K562 (cell line): ENCODE measurements around the gene LMO2.

ENCODE experiments used
- ATF1 ChIP-seq, 2 experiments: fragments of 450-650 bp in 1 of 2; IDR thresholded peaks; 2 replicates each; pipeline ENCODE4 v1.6.1; 2016; ENCODE audit warnings: missing compliant biosample characterization in 1 of 2, missing genetic modification characterization in 1 of 2
- CTCF ChIP-seq, 3 experiments: IDR thresholded peaks in 2 of 3; conservative IDR thresholded peaks in 1 of 3; 2 replicates each; pipeline ENCODE4 v1.5.1; 2011 to 2012; ENCODE audit warnings: low read length in 3 of 3, mild to moderate bottlenecking in 3 of 3, control low read depth in 2 of 3, improper control_type of control experiment in 1 of 3, inconsistent platforms in 1 of 3, low read depth in 1 of 3, mixed read lengths in 1 of 3, moderate library complexity in 1 of 3; ENCODE audit not compliant: insufficient read depth in 2 of 3
- NEUROD1 ChIP-seq: fragments of 150-350 bp; IDR thresholded peaks from 2 replicates; pipeline ENCODE4 v1.6.1; 2014; ENCODE audit warnings: borderline replicate concordance, low read length, low read depth; ENCODE audit not compliant: partially characterized antibody
- RBFOX2 ChIP-seq: fragments of 200-400 bp; formaldehyde crosslinking; IDR thresholded peaks from 2 replicates; pipeline ENCODE4 v1.6.1; 2017; ENCODE audit warnings: low read depth, mild to moderate bottlenecking, low read length, moderate library complexity
- ZKSCAN1 ChIP-seq: fragments of 150-350 bp; IDR thresholded peaks from 2 replicates; pipeline ENCODE4 v1.6.1; 2016; ENCODE audit warnings: low read depth, low read length
- TF ChIP-seq, protein P1 (sequence below): sonication (generic); formaldehyde crosslinking; IDR thresholded peaks from 2 replicates; pipeline ENCODE4 v1.9.0; 2022; ENCODE audit warnings: mild to moderate bottlenecking, missing genetic modification reagents

DNA sequence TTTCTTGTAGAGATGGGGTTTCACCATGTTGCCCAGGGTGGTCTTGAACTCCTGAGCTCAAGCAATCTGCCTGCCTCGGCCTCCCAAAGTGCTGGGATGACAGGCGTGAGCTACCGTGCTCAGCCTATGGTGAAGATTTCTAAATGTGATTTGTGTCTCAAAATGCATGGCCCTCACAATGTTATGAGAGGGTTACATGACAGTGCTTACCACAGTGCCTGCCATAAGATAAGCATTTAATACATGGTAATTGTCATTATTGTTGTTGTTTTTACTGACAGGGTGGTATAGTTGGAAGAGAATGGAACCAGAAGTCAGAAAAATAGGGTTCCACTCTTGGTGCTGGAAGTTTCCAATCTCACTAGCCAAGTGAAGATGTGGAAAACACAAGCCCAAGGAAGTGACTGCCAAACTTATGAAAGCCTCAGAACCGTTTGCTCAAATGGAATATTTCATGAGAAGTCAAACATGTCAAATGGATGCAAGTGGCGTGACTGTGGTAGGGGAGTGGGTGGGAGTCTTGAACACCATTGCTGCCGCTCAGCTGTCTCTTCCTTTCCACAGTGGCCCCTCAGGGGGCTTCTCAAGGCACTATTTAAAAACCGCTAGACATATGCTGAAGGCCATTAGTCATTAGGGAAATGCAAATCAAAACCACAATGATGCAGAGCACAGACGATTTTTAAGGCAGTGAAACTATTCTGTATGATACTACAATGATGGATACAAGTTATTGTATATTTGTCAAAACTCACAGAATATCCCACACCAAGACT, 29.1 kb upstream of the LMO2 start:
- TF ChIP-seq NEUROD1 = no peak
- no peak for TF ChIP-seq CTCF (IDR thresholded peaks at IDR 0.05 in 2 of 3, conservative IDR thresholded peaks at IDR 0.05 in 1 of 3; ENCODE audit: insufficient read depth in 2 of 3, low read depth in 1 of 3, low read length in 3 of 3)
- TF ChIP-seq ZKSCAN1 = no peak
- TF ChIP-seq ATF1 (CRISPR knock-in tag; IDR thresholded peaks at IDR 0.05) = no peak
- no peak for TF ChIP-seq ATF1 (tag; IDR thresholded peaks at IDR 0.05)
- TF ChIP-seq, protein P1, sequence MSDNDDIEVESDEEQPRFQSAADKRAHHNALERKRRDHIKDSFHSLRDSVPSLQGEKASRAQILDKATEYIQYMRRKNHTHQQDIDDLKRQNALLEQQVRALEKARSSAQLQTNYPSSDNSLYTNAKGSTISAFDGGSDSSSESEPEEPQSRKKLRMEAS (CRISPR knock-in tag) = no peak
- TF ChIP-seq RBFOX2 = no peak
